Sciatic nerve (tissue), 2 donors: Measurements from ENCODE around the gene LBP. TPM values are rescaled to one million over a fixed set of nuclear protein-coding genes. Genes with fewer than 3 reads are reported as not detected.
"Not testable (repeated sequence)": the region's sequence is repeated elsewhere in the genome, so short reads cannot be mapped to it uniquely, and the experiment has no call there.

ENCODE experiments used
- ATAC-seq: fragments of 200-7000 bp; cut with Tn5 transposase; one replicate; pipeline ENCODE4 v1.9.1; 2020; ENCODE audit warnings: mild to moderate bottlenecking, moderate library complexity
- DNase-seq: peaks from one replicate; pipeline ENCODE4 v3.0.0-alpha.2; 2020; ENCODE audit warnings: low spot score
- intact Hi-C: fragments of 100-400 bp; cut with DNase I; formaldehyde crosslinking; loops from one replicate; pipeline ENCODE4 v1.14.2; 2022
- total RNA-seq: library from RNA; stranded (reverse); fragmentation: NEBNext Ultra II Directional; extraction: Animal tissue kit (Norgen Biotek cat#: 25700); gene quantifications from one replicate; pipeline ENCODE4 v1.2.1, GENCODE V29; 2021
- donor health status: DM: no; HTN: no; CAD: no.
- donor health status: DM: no; HTN: no; CAD: no.

Gene LBP, protein sequence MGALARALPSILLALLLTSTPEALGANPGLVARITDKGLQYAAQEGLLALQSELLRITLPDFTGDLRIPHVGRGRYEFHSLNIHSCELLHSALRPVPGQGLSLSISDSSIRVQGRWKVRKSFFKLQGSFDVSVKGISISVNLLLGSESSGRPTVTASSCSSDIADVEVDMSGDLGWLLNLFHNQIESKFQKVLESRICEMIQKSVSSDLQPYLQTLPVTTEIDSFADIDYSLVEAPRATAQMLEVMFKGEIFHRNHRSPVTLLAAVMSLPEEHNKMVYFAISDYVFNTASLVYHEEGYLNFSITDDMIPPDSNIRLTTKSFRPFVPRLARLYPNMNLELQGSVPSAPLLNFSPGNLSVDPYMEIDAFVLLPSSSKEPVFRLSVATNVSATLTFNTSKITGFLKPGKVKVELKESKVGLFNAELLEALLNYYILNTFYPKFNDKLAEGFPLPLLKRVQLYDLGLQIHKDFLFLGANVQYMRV
- 0.40 TPM for total RNA-seq

DNA sequence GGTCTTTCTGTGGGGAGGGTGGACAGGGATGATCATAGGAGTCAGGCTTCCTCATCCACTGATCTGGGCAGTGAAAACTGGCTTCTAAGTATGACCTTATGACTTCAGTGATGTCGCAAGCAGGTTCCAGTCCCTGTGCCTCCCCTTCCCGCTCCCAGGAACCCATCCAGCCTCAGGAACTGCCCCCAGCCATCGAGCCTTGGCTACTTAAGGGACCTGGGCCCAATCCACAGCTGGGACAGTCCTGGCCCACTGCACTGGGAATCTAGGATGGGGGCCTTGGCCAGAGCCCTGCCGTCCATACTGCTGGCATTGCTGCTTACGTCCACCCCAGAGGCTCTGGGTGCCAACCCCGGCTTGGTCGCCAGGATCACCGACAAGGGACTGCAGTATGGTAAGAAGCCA is at the start of gene LBP:
TSS of gene LBP (plus strand) at position 236 of the 405 bp plus-strand sequence. CDS start at position 271, 35 bp downstream.
- intact Hi-C loops = no loop called here
- ATAC-seq = peak; percentile 63
- DNase-seq = no peak

- intact Hi-C loops = no loop called here
- no peak for ATAC-seq
- no peak for DNase-seq
Measured at GRCh38 chr20:38297916-38298674, 48.2 kb upstream of the LBP start.

GRCh38 chr20:38298768-38299288 is 47.5 kb upstream of the LBP start:
- peak; percentile 94 for ATAC-seq
- intact Hi-C loops = no loop called here
- DNase-seq = peak; percentile 85

DNA sequence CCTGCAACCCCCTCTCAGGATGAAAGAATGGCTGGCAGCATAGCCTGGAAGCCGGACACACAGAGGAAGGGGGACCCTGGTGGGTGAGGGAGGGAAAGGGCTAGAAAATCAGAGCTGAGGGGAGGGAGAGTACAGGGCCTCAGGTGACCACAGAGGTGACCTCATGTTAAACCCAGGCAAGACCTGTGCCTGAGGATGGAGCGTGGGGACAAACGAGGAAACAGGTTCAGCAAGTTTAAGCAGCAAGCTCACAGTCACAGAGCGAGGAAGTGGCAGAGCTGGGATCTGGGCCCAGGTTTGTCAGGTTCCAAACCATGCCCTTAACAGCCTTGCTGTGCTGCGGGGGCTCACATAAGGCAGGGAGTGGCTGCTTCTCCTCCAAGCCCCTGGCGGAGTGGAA is 46.3 kb upstream of the LBP start:
- intact Hi-C loops = no loop called here
- no peak for DNase-seq
- no peak for ATAC-seq

GRCh38 chr20:38300438-38300837 is 45.8 kb upstream of the LBP start:
- intact Hi-C loops = no loop called here
- ATAC-seq (no peak), DNase-seq (no peak)

- DNase-seq = no peak
- intact Hi-C loops = no loop called here
- ATAC-seq = no peak
Measured at GRCh38 chr20:38301309-38301708, 45.0 kb upstream of the LBP start.

DNA sequence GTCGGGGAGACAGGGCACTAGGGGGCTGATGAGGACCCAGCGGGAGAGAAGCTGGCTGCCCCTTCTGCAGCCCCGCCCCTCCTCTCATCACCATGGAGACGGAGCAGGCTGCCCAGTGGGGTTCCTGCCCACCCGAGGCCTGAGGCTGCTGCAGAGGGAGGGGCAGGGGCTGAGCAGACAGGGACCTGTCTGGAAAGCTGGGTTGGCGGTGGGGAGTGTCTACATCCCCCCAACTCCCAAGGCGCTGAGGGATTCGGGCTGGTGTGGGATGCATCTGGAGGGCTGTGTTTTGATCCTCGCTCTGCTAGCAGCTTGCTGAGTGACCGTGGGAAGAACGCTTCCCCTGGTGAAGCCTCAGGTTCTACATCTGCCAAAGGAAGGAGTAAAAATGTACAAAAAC is 43.5 kb upstream of the LBP start:
- intact Hi-C loops = no loop called here
- DNase-seq (no peak), ATAC-seq (no peak)

- intact Hi-C loops = no loop called here
- DNase-seq = peak; percentile 78
Measured at GRCh38 chr20:38303908-38304379, 42.3 kb upstream of the LBP start, which contains the start of gene BPI. Gene BPI (plus strand): TSS chr20:38304156. CDS start chr20:38304224, 68 bp downstream.

DNA sequence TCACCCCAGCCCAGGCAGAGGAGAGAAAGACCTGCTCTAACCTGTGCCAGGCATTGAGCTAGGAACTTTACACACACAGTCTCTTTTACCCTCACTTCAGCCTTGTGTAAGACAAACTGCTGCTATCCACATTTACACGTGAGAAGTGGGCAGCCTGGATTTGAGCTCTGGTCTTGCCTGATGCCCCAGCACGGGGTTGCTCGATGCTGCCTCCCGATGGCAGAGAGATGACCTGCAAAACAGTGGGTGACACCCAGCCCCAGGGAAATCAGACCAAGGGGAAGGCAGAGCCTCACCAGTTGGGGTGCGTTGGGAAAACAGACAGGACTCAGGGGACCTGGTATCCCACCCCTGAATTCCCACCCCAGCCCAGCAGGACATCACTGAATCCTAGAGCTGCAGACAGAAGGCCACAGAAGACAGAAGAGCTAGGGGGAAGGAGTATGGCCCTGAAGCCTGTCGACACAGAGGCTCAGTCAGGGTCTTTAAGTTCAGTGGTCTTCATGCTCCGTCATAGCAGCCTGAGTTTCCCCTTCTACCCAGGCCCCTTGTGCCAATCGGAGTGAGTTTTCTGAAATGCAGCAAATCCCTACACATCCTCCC is 41.3 kb upstream of the LBP start:
- intact Hi-C loops = no loop called here
- ATAC-seq (peak; percentile 45), DNase-seq (no peak)

More at GRCh38 chr20:38303908-38304379, 42.3 kb upstream of the LBP start, which contains the start of gene BPI:
- peak; percentile 64 for ATAC-seq

DNA sequence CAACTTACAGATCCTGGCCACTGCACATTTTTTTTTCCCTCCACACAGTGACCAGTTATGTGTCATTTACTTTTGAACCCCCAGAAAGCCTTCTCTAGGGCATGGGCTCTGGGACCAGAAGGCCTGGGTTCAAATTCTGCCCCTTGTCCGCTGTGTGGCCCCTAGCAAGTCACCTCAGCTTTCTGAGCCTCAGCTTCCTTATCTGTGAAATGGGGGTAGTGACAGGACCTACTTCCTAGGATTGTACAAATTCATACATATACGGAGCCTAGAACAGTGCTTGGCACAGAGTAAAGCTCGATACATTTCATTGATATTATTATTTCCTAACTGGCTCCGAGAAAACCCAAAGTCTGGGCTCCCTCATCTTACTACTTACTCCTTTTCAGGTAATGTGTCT is 40.7 kb upstream of the LBP start:
- no peak for DNase-seq
- intact Hi-C loops = no loop called here
- ATAC-seq = no peak

DNA sequence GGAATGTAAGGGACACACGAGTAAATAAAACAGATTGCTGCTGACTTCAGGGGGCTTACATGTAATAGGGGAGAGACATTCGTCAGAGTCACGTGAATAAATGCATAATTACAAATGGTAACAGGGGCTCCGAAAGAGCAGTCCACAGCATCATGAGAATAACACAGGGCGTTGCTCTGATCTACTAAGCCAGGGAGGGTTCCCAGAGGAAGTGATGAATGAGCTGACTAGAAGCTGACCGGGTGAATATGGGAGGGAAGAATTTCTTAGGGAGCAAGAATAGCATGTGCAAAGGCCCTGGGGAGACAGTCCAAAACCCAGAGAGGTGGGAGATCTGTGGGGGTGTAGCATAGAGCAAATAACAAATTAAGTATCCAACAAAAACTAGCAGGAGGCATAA is 39.9 kb upstream of the LBP start:
- ATAC-seq = no peak
- intact Hi-C loops = no loop called here

DNA sequence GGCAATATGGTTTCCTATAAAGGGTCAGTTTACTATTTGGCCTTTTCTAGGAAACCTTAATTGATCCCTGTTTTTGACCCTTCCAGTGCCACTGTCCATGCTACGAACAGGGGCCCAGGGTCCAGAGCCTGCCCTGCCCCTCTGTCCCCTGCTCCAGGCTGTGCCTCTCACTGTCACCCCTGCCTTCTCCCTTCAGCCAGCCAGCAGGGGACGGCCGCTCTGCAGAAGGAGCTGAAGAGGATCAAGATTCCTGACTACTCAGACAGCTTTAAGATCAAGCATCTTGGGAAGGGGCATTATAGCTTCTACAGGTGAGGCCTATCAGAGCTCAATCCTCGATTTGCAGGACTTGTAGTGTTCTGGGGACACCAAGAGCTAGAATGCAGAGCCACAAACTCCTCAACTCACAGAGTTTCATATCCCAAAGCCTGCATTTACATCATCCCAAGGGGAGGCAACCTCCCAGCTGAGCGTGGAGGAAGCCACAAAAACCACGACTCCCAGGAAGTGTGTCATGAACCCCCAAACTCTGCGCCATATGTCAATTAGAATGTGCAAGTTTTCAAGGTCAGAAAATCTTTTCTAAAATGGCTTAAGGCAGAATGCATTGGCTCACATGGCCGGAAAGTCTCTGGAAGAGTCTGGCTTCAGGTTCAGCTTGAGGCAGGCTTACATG is 38.8 kb upstream of the LBP start:
- ATAC-seq = no peak
- no peak for DNase-seq
- intact Hi-C loops = no loop called here

More for the DNA sequence above, 39.9 kb upstream of the LBP start:
- no peak for DNase-seq

GRCh38 chr20:38308047-38308438 is 38.2 kb upstream of the LBP start:
- intact Hi-C loops = no loop called here
- no peak for DNase-seq
- no peak for ATAC-seq

GRCh38 chr20:38308447-38308846 is 37.8 kb upstream of the LBP start:
- DNase-seq (no peak), ATAC-seq (no peak)
- intact Hi-C loops = no loop called here

- intact Hi-C loops = loop anchor here (5.0 kb wide), 2 partner anchors 84 to 254 kb away; no protein-coding TSS in a partner anchor
- DNase-seq = no peak
- no peak for ATAC-seq
Measured at GRCh38 chr20:38311091-38311490, 35.2 kb upstream of the LBP start.

DNA sequence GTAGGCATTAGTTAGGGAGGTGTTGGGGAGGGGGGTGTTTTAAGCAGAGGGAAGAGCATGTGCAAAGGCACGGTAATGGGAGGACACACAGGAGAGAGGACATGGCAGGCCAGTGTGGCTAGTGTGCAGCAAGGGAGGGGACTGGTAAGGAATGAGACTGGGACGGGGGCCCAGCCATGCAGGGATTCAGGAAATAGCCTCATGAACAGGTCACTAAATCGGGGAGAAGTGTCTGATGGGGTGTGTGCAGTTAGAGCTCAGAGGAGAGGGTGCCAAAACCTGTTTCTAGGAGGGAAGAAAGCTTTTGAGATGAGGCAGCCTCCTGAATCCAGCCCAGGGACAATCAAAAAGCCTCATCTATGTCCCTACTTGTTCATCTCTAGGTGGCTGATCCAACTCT is 34.8 kb upstream of the LBP start:
- no peak for ATAC-seq
- DNase-seq = no peak
- intact Hi-C loops = loop anchor here (5.0 kb wide), 2 partner anchors 84 to 254 kb away; no protein-coding TSS in a partner anchor

DNA sequence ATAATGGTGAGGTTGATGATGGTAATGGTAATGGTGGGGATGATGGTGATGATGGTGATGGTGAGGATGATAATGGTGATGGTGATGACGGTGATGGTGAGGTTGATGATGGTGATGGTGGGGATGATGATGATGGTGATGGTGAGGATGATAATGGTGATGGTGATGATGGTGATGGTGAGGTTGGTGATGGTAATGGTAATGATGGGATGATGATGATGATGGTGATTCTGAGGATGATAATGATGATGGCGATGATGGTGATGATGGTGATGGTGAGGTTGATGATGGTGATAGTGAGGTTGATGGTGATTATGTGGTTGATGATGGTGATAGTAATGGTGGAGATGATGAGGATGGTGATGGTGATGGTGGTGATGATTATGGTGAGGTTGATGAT is 32.6 kb upstream of the LBP start:
- no peak for ATAC-seq
- intact Hi-C loops = loop anchor here (5.0 kb wide), 2 partner anchors 86 to 256 kb away; no protein-coding TSS in a partner anchor
- DNase-seq = no peak

DNA sequence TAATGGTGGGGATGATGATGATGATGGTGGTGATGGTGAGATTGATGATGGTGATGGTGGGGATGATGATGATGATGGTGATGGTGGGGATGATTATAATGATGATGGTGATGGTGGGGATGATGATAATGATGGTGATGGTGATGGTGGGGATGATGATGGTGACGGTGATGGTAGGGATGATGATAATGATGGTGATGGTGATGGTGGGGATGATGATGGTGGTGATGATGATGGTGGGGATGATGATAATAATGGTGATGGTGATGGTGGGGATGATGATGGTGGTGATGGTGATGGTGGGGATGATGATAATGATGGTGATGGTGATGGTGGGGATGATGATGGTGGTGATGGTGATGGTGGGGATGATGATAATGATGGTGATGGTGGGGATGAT is 31.9 kb upstream of the LBP start:
- not testable (repeated sequence) for ATAC-seq, DNase-seq
- intact Hi-C loops = loop anchor here (5.0 kb wide), 2 partner anchors 87 to 257 kb away; no protein-coding TSS in a partner anchor
